K562 (cell line): ENCODE results near the gene SPTAN1. TPM values are rescaled to one million over a fixed set of nuclear protein-coding genes. Genes with fewer than 3 reads are reported as not detected.

Experiments
- ATAC-seq: fragments of 200-7000 bp; cut with Tn5 transposase; 3 replicates; pipeline ENCODE4 v1.9.1; 2020; ENCODE audit warnings: moderate library complexity
- BruUV-seq: library from RNA; stranded (reverse); fragments of 400-500 nt; replicated peaks from 2 replicates; lab custom pipeline; 2021; lab: Mats Ljungman, UMichigan
- CTCF ChIA-PET: fragments of 300-600 bp; formaldehyde crosslinking; extraction: SDS; loops from one replicate; lab custom pipeline; 2021; ENCODE audit warnings: low intra/inter-chr PET ratio; lab: Yijun Ruan, JAX
- POLR2A ChIA-PET: fragments of 300-600, 350-650 bp; sonication (Branson Sonifier 250); formaldehyde crosslinking; extraction: SDS; loops from one replicate; lab custom pipeline; 2021; ENCODE audit warnings: antibody characterized with exemption, inconsistent platforms; lab: Yijun Ruan, JAX
- DNase-seq, 4 experiments: peaks; one replicate each; pipeline versions ENCODE4 v3.0.0 to v3.0.0-alpha.2; 2011 to 2018; ENCODE audit warnings: low spot score in 3 of 4, mixed read lengths in 3 of 4; ENCODE audit errors: extremely low read depth in 1 of 4
- FAIRE-seq: peaks from 2 replicates; lab custom pipeline; 2011; peaks lifted over from hg19 to GRCh38; lab: Jason Lieb, UNC
- H2AFZ ChIP-seq: 2 replicates; pipeline ENCODE4 v1.6.0; 2011; ENCODE audit warnings: low read depth, low read length, control low read depth, inconsistent platforms
- H3K27ac ChIP-seq: fragments of 200-600 bp; 3 replicates; pipeline ENCODE4 v1.8.0; 2011; ENCODE audit warnings: low read depth, mild to moderate bottlenecking, control low read depth, inconsistent platforms, low read length, moderate library complexity, mixed read lengths; ENCODE audit errors: extremely low read depth
- H3K27me3 ChIP-seq, 2 experiments: fragments of 300-600 bp in 1 of 2; 2 replicates in 1 of 2; 3 replicates in 1 of 2; pipeline versions ENCODE4 v1.6.0 to v1.8.0; 2011; ENCODE audit warnings: inconsistent platforms in 2 of 2, low read length in 2 of 2, mild to moderate bottlenecking in 1 of 2, mixed read lengths in 1 of 2, moderate library complexity in 1 of 2; ENCODE audit not compliant: control insufficient read depth in 2 of 2, insufficient read depth in 2 of 2
- H3K36me3 ChIP-seq: fragments of 300-600 bp; 3 replicates; pipeline ENCODE4 v1.8.0; 2011; ENCODE audit warnings: mild to moderate bottlenecking, low read length, inconsistent platforms; ENCODE audit not compliant: control insufficient read depth, insufficient read depth
- H3K4me1 ChIP-seq, 2 experiments: fragments of 200-600 bp in 1 of 2; replicated peaks in 1 of 2; 2 replicates in 1 of 2; 3 replicates in 1 of 2; pipeline versions ENCODE4 v1.5.1 to v1.8.0; 2011; ENCODE audit warnings: inconsistent platforms in 2 of 2, low read length in 2 of 2, mild to moderate bottlenecking in 1 of 2, mixed read lengths in 1 of 2, moderate library complexity in 1 of 2; ENCODE audit not compliant: control insufficient read depth in 2 of 2, insufficient read depth in 2 of 2
- H3K4me2 ChIP-seq: 2 replicates; pipeline ENCODE4 v1.6.1; 2011; ENCODE audit warnings: low read length, control low read depth, inconsistent platforms, mixed read lengths; ENCODE audit not compliant: insufficient read depth
- H3K4me3 ChIP-seq: fragments of 200-600 bp; sonication (generic), shearing (Covaris generic); 2 replicates; pipeline ENCODE4 v1.5.1; 2016; ENCODE audit warnings: control low read depth, inconsistent platforms
- H3K79me2 ChIP-seq: fragments of 200-600 bp; 3 replicates; pipeline ENCODE4 v1.8.0; 2011; ENCODE audit warnings: low read length, inconsistent platforms; ENCODE audit not compliant: control insufficient read depth, insufficient read depth
- H3K9ac ChIP-seq, 2 experiments: 2 replicates each; pipeline versions ENCODE4 v1.6.0 to v1.6.1; 2011; ENCODE audit warnings: low read depth in 2 of 2, low read length in 2 of 2, control low read depth in 1 of 2, inconsistent platforms in 1 of 2, mild to moderate bottlenecking in 1 of 2, mixed read lengths in 1 of 2; ENCODE audit not compliant: insufficient read depth in 1 of 2
- H3K9me1 ChIP-seq: one replicate; pipeline ENCODE4 v1.6.0; 2011; ENCODE audit warnings: inconsistent platforms, mild to moderate bottlenecking, low read length, moderate library complexity; ENCODE audit not compliant: control insufficient read depth, insufficient read depth
- H3K9me3 ChIP-seq: replicated peaks from 2 replicates; pipeline ENCODE4 v1.5.1; 2011; ENCODE audit warnings: low read depth, low read length, inconsistent platforms; ENCODE audit not compliant: control insufficient read depth, insufficient read depth
- H4K20me1 ChIP-seq: replicated peaks from 2 replicates; pipeline ENCODE4 v1.6.1; 2011; ENCODE audit warnings: low read length, inconsistent platforms, mixed read lengths; ENCODE audit not compliant: control insufficient read depth, insufficient read depth
- ARNT ChIP-seq, 2 experiments: fragments of 450-650 bp; IDR thresholded peaks; 2 replicates each; pipeline ENCODE4 v1.6.1; 2016; ENCODE audit warnings: mild to moderate bottlenecking in 1 of 2
- ATF3 ChIP-seq, 2 experiments: fragments of 450-650 bp in 1 of 2; sonication (generic) in 1 of 2; formaldehyde crosslinking in 1 of 2; IDR thresholded peaks in 1 of 2; conservative IDR thresholded peaks in 1 of 2; 2 replicates each; pipeline versions ENCODE4 v1.6.1 to v1.8.1; 2016 to 2023; ENCODE audit warnings: mild to moderate bottlenecking in 2 of 2, moderate library complexity in 2 of 2, inconsistent platforms in 1 of 2, missing genetic modification reagents in 1 of 2
- CCAR2 ChIP-seq: fragments of 200-400 bp; formaldehyde crosslinking; IDR thresholded peaks from 2 replicates; pipeline ENCODE4 v1.6.1; 2017; ENCODE audit warnings: mild to moderate bottlenecking, low read depth, low read length
- ETV1 ChIP-seq: fragments of 450-650 bp; conservative IDR thresholded peaks from 2 replicates; pipeline ENCODE4 v1.6.1; 2016; ENCODE audit warnings: missing genetic modification characterization, control low read depth, low read depth, missing compliant biosample characterization
- GTF2E2 ChIP-seq: fragments of 200-800 bp; sonication (Bioruptor generic); IDR thresholded peaks from 2 replicates; pipeline ENCODE4 v1.6.1; 2016; ENCODE audit warnings: missing genetic modification characterization, missing compliant biosample characterization
- HMGXB4 ChIP-seq: sonication (generic); formaldehyde crosslinking; IDR thresholded peaks from 2 replicates; pipeline ENCODE4 v1.8.1; 2023; ENCODE audit warnings: mild to moderate bottlenecking, missing genetic modification reagents
- JUN ChIP-seq, 2 experiments: sonication (generic) in 1 of 2; formaldehyde crosslinking in 1 of 2; IDR thresholded peaks; 2 replicates each; pipeline versions ENCODE4 v1.6.1 to v1.8.0; 2012 to 2022; ENCODE audit warnings: borderline replicate concordance in 2 of 2, mild to moderate bottlenecking in 2 of 2, improper control_type of control experiment in 1 of 2, low read depth in 1 of 2, low read length in 1 of 2, missing genetic modification reagents in 1 of 2
- NBN ChIP-seq: fragments of 450-650 bp; IDR thresholded peaks from 2 replicates; pipeline ENCODE4 v1.6.1; 2016; ENCODE audit warnings: low read depth, mild to moderate bottlenecking
- PCBP2 ChIP-seq: fragments of 200-400 bp; formaldehyde crosslinking; IDR thresholded peaks from 2 replicates; pipeline ENCODE4 v1.6.1; 2018; ENCODE audit warnings: low read length, low read depth, mild to moderate bottlenecking, moderate library complexity; ENCODE audit not compliant: poor library complexity, severe bottlenecking
- PPARD ChIP-seq: fragments of 250-450 bp; sonication (Bioruptor Pico); IDR thresholded peaks from 2 replicates; pipeline ENCODE4 v1.8.0; 2022; ENCODE audit warnings: inconsistent platforms, mild to moderate bottlenecking, moderate library complexity
- RBM14 ChIP-seq: fragments of 200-400 bp; formaldehyde crosslinking; IDR thresholded peaks from 2 replicates; pipeline ENCODE4 v1.6.1; 2018; ENCODE audit warnings: low read depth, mild to moderate bottlenecking, low read length, moderate library complexity, borderline replicate concordance; ENCODE audit not compliant: insufficient read depth
- STAT5A ChIP-seq: IDR thresholded peaks from 2 replicates; pipeline ENCODE4 v1.6.1; 2012; ENCODE audit warnings: low read length, inconsistent platforms, borderline replicate concordance
- TCF7L2 ChIP-seq: fragments of 150-350 bp; IDR thresholded peaks from 2 replicates; pipeline ENCODE4 v1.6.1; 2016; ENCODE audit warnings: low read depth, mild to moderate bottlenecking, low read length, moderate library complexity
- U2AF2 ChIP-seq: fragments of 200-400 bp; formaldehyde crosslinking; optimal IDR thresholded peaks from 2 replicates; pipeline ENCODE3; 2017; ENCODE audit warnings: low read depth, mild to moderate bottlenecking, low read length
- UBTF ChIP-seq, 2 experiments: IDR thresholded peaks; 2 replicates each; pipeline ENCODE4 v1.6.1; 2012; ENCODE audit warnings: improper control_type of control experiment in 2 of 2, low read depth in 2 of 2, low read length in 2 of 2, borderline replicate concordance in 1 of 2
- WGBS: fragments of 100-300 bp; shearing (Covaris generic); methylation state at CpG from one replicate; pipeline ENCODE4 v1.1.6; 2016; ENCODE audit warnings: low coverage, mixed read lengths; ENCODE audit not compliant: insufficient coverage; ENCODE audit errors: missing lambda C conversion rate; 5-methylcytosine and 5-hydroxymethylcytosine counted together
- in situ Hi-C: fragments of 300-500 bp; cut with MboI; formaldehyde crosslinking; loops from 4 replicates; pipeline ENCODE4 v1.15.0; 2018; ENCODE audit warnings: inconsistent platforms, mixed read lengths
- intact Hi-C: fragments of 100-400 bp; cut with micrococcal nuclease; formaldehyde crosslinking; loops from 2 replicates; pipeline ENCODE4 v1.14.2; 2022
- polyA plus RNA-seq, 8 experiments: library from polyadenylated mRNA; depleted of rRNA in 4 of 8; stranded (reverse) in 5 of 8; unstranded in 3 of 8; fragments of >200 nt; fragmentation: Nextera tagmentation in 2 of 8; fragmentation: Illumina TruSeq in 1 of 8; extraction: Ambion mirVana in 2 of 8; extraction: Trizol in 1 of 8; gene quantifications; 2 replicates each; pipeline versions ENCODE4 v1.2.1 to v1.2.3, GENCODE V29; 2011 to 2014; ENCODE audit warnings: inconsistent platforms in 1 of 8, missing spikeins in 1 of 8
- total RNA-seq, 7 experiments: library from RNA; depleted of rRNA in 6 of 7; stranded (reverse); fragments of >200 nt in 6 of 7; fragmentation: Illumina TruSeq in 2 of 7; extraction: Trizol in 2 of 7; gene quantifications; 2 replicates each; pipeline versions ENCODE4 v1.2.1 to v1.2.3, GENCODE V29; 2011 to 2021; ENCODE audit warnings: low replicate concordance in 1 of 7

Gene SPTAN1
- total and polyA plus RNA-seq, 9 of the 15 experiments (the other 6 are each of a cell fraction or from before 2014, with no cell fraction given) = 1.5 to 13.5 (median 6.8) TPM

- no peaks in the 10 kb centered on the region for H3K79me2 ChIP-seq
- POLR2A ChIA-PET = interaction anchor here (0.5 to 3.6 kb wide), 8 partner anchors 10 to 191 kb away, joined by 3 to 27 read pairs (median 5); partner anchors contain the start of gene GLE1
- intact Hi-C loops (loop anchor here (5.0 to 10.0 kb wide), 3 partner anchors 49 to 187 kb away; partner anchors contain the start of gene GLE1), in situ Hi-C loops (no loop called here)
- no peaks in the 10 kb centered on the region for H3K9me1 ChIP-seq
- ATAC-seq (no peak), DNase-seq (no peak), FAIRE-seq (no peak)
- no peaks in the 10 kb centered on the region for H3K9me3 ChIP-seq
- H3K36me3 ChIP-seq = no peaks in the 10 kb centered on the region
- H3K4me1 ChIP-seq = peaks cover 20% of the 10 kb centered on the region in 2 experiments
- H3K27me3 ChIP-seq = peaks cover 4 to 7% of the 10 kb centered on the region in 2 experiments; a peak in 2 of 5 replicates
- H4K20me1 ChIP-seq = no peaks in the 10 kb centered on the region; the same call in 1 of the 2 replicates
- BruUV-seq = no TSS peak
- CTCF ChIA-PET = interaction anchor here (0.7 kb wide), 1 partner anchor 114 kb away, joined by 5 read pairs; no protein-coding TSS in a partner anchor
- H3K27ac ChIP-seq = no peak overlapping the region
- 10% methylated on average over 14 of the region's 22 CpGs for WGBS
- H3K9ac ChIP-seq = peak overlapping the region; percentile 26 to 85; a peak in 3 of 4 replicates
- H3K4me2 ChIP-seq = peak overlapping the region; percentile 68
- H2AFZ ChIP-seq = peak overlapping the region; percentile 78
- H3K4me3 ChIP-seq = peak overlapping the region; percentile 60
- TF ChIP-seq U2AF2 (no peak), UBTF (IDR thresholded peaks at IDR 0.05; ENCODE audit: borderline replicate concordance in 1 of 2, low read depth in 2 of 2, low read length in 2 of 2) (peak in 1 of 2 experiments; percentile 58; a peak in 2 of 4 replicates), PCBP2 (no peak), ARNT (IDR thresholded peaks at IDR 0.05) (0 out of 4 replicates have a peak, but pooled peaks of 1 of the 2 experiments have one; percentile 24), CCAR2 (no peak), RBM14 (no peak), ATF3 (IDR thresholded peaks at IDR 0.05) (peak; percentile 83), ATF3 (CRISPR knock-in tag; conservative IDR thresholded peaks at IDR 0.05) (no peak), STAT5A (no peak), TCF7L2 (no peak), PPARD (CRISPR knock-in tag) (no peak), NBN (no peak), HMGXB4 (CRISPR knock-in tag) (no peak), GTF2E2 (no peak), JUN (IDR thresholded peaks at IDR 0.05; ENCODE audit: borderline replicate concordance, low read depth, low read length) (0 out of 2 replicates have a peak, but pooled peaks have one; percentile 52), JUN (CRISPR knock-in tag; IDR thresholded peaks at IDR 0.05; ENCODE audit: borderline replicate concordance) (no peak), ETV1 (tag) (0 out of 2 replicates have a peak, but pooled peaks have one; percentile 19)
Observed at GRCh38 chr9:128551657-128552152, 682 bp upstream of the SPTAN1 start.
